Right renal pelvis (tissue), 4 donors: Measurements from ENCODE around the gene DHX58. TPM values are rescaled to one million over a fixed set of nuclear protein-coding genes. Genes with fewer than 3 reads are reported as not detected.

Experiments used
- DNase-seq, 4 donors: peaks; one replicate each; pipeline ENCODE4 v3.0.0-alpha.2; 2013; ENCODE audit warnings: low read depth in 4 of 4, low spot score in 3 of 4, missing footprints in 1 of 4
- polyA plus RNA-seq, 4 donors: library from polyadenylated mRNA; unstranded; fragments of 120-200 nt; gene quantifications; one replicate each; pipeline ENCODE4 v1.2.1, GENCODE V29; 2013; ENCODE audit not compliant: insufficient read length in 4 of 4

The DHX58 gene
- polyA plus RNA-seq, 4 donors = 7.1 to 9.5 (median 8.8) TPM

DNA sequence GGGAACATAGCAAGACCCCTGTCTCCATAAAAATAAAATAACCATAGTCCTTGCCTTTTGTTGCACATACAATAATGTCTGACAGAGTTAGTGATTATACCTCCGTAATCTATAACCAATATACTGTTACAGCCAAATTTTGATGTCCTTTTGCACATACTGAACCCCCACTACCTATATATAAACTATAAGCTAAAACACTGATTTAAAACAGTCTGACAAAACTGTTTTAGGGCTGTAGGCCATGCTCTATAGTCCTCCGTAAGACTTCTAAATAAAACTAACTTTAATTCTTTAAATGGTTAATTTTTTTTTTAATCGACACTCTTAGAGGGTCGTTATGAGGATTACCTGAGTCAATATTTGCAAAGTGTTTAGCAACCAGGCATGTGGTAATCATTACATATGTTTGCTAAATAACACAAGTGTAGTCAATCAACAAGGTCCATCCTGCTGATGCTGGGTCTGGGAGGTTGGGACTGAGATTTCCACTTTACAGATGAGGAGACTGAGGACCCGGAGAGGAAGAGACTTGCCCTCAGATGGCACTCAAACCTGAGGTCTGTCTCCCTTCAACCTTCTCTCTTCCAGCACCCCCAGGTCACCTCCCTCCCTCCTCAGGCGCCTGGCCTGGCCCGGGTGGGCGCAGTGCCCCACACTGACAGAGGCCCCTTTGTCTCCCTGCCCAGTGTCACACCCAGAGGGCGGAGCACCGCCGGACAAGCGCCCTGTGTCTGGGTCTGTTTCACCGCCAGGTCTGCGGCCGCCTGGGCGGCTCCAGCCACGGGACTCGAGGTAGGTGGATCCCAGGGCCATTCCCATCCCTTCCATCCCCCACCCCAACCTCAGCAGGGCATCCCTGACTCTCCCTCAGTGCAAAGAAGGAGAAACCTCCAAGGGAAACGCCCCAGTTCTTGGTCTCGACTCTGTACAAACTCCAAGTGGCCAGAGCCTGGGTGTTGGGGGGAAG is 24.5 kb downstream of the DHX58 start:
- no peak for DNase-seq

GRCh38 chr17:42087042-42087701 is 25.3 kb downstream of the DHX58 start:
- no peak for DNase-seq

GRCh38 chr17:42081516-42082129 is 30.9 kb downstream of the DHX58 start:
- DNase-seq = no peak

GRCh38 chr17:42079541-42079940 is 33.0 kb downstream of the DHX58 start:
- no peak for DNase-seq

DNA sequence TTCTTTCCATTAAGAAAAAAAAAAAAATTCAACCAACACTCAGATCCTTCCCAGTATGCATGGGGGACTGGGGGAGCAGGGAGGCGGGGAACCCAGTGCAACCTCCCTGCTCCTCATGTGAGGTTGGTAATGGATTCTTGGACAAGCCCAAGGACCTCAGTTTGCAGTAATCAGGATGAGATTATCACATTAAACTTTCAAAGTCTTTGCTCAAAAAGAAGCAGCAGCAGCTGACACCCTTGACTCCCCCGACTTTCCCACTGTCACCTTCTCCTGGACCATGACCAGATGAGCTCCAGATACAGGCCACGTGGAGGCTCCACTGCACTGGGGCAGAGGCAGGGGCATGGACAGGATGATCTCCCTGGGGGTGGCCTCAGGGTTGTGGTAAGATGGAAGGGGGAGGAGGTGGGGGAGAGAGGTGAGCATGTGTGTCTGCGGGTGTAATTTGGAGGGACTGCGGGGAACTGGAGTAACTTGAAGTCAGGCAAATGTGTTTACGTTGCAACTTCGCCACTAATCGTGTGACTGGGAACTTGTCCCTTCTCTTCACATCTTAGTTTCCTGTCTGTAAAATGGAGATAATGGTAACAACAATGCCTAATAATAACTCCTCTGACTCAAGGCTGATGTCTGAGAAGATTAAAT is 34.0 kb downstream of the DHX58 start:
- no peak for DNase-seq

- DNase-seq = no peak
These were observed 34.8 kb downstream of the DHX58 start for GRCh38 chr17:42077755-42078154.

DNA sequence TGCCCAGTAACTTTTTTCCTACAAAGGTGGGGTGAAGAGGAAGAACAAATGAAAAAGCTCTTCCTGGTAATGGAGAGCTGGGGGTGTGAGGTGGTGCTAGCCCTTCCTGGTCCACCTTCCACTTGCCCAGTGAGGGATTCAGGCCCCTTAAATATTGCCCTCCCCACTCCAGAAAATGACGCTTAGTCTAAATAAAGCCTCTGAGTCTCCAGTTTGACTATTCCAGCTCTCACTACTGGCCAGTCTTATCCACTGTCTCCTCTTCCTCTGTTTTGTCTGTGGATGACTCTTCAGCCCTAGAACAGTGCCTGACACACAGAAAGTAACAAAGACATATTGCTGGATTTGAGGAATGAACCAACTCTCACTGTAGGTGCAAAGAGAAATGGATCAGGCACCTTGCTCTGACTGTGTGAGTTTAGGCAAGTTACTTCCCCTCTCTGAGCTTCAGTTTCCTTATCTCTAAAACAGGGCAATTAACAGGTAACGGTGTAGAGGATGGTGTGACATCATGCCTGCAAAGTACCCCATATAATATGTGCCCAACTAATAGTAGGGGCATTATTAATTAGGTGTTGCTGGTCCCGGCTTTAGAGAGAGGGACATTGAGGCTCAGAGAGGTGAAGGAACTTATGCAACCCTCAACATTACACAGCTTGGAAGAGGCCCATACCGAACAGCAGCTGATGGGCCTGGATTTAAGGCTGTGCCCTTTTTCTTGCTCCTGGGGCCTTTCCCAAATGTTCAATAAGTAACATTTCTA is 35.5 kb downstream of the DHX58 start:
- no peak for DNase-seq

GRCh38 chr17:42075789-42076188 is 36.7 kb downstream of the DHX58 start:
- DNase-seq = no peak

DNA sequence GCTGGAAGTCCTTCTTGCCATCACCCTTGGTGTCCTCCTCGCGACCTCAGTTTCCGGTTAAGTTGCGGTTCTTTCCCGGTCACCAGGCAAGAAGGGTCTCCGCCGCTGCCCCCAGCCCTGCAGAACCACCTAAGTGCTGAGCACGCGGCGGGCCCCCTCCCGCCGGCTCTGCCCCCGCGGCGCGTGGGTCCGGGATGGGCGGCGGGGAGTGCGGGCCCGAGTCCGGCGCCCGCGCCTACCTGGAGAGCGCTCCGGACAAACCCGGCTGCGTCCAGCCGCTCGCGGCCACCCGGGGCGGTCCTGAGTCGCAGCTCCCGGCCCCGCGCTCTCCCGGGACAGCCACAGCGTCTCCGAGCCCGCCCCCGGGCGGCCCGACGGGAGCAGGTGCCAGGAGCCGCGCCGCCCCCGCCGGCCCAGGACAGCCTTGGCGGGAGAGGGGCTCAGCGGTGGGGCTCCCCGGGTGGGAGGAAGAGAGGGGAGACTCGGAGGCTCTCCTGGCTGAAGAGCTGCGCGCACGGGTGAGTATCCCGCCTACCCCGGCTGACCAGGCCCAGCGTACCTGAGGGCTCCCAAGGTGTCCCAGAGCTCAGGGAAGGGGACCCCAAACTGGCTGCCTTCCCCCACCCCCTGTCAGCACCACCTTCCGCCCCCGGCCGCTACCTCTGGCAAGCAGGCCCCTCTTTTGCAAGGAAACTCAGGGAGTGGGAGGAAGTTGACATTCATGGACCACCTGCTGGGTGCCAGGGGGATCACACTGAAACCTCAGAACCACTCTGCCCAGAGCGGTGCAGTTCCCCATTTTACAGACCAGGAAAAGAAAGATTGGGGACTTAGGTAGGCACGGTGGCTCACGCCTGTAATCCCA is 40.0 kb downstream of the DHX58 start:
- DNase-seq = no peak

DNA sequence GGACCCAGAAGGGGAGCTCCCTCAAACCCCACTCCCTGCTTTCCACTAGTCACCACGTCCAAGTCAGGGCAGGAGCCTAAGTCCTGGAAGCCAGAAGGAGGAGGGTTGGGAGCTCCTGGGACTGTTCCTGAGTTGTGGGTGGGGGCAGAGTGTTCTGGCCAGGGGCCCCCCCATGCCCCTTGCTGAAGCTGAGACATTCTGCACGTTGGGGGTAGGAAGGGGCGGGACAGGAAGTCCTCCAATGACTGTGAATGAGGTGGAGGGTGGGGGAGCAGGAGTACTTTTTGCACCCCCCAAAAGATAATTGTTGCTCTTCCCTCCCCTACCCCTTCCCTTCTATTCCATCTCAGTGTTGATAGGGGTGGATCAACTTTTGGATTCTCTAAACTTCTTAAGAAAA is 40.7 kb downstream of the DHX58 start:
- no peak for DNase-seq

GRCh38 chr17:42068979-42069378 is 43.5 kb downstream of the DHX58 start:
- no peak for DNase-seq

DNA sequence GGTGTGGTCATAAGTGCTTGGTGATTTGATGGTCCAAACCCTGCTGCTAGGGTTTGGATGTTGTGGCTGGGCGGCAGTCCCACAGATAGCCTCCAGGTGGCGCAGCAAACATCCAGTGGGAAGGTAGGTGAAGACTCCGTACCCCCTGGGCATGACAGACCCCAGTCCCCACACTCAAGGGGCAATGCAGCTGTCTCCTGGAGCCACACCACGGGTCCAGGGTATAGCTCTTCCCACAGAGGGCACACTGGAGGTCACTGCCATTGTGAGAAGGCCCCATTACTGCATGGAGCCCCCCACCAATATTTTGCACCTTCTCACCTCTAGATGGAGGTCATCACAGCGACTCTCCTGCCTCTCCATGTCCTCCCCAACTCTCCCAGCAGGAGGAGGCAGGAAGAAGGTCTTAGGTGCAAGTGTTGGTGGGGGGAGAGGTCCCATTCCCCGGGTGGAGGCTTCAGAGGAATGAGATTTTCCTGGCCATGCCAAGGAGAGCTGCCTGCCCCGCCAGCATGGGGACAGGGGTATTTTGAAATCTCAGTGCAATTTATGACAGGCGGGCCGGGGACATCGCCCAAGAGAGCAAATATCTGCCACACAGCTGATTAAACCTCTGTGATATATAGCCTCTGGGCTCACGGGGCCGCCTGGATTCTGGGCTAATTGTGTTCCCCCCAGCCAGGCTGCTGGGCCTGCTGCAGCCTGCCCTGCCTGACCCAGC is 45.0 kb downstream of the DHX58 start:
- no peak for DNase-seq

DNA sequence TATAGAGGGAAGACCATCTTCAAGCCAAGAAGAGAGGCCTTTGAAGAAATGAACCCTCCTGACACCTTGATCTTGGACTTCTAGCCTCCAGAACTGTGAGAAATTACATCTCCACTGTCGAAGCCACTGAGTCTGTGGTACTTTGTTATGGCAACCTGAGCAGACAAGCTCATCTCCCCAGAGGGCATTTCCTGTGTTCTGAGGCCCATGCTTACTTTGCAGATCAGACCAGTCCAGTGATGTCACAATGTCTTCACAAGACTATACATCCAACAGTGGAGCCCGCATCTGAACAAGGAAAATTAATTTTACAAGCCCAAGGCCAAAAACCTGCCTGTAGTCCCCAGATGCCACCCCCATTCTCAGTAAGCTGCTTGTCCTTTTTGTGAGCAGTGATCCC is 47.3 kb downstream of the DHX58 start:
- DNase-seq = no peak

GRCh38 chr17:42062681-42063080 is 49.8 kb downstream of the DHX58 start:
- DNase-seq = no peak

- no peak for DNase-seq
These were observed 50.6 kb downstream of the DHX58 start for GRCh38 chr17:42061646-42062487.

DNA sequence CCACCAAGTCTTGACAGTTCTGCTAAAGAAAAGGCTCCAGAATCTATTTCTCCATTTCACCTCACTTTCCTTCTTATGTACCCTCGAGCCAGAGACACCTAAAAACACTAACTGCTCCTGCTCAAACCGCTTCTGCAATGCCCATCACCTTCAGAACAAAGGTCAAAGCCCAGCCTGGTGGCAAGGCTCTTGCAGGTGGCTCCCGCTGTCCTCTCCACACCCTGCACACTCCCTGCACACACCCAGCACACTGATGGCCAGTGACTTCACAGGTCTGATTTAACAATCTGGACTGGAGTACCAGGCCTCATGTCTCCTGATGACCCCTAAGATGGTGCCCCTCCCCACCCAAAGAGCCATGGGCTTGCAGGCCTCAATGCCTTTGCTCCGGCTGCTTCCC is 52.3 kb downstream of the DHX58 start:
- no peak for DNase-seq

DNA sequence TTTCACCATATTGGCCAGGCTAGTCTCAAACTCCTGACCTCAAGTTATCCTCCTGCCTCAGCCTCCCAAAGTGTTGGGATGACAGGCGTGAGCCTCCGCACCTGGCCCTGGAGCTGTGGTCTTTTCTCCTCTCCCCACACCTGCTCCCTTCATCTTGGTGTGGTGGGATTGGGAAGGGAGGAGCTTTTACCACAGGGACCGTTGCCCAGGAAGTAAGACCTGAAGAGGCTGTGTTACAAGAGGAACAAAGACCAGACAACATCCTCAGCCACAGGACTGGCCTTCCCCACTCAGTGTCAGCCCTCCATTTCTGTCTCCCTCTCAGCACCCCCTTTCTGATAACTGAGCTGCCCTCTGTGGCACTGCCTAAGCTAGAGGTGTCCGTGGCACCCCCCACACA is 52.7 kb downstream of the DHX58 start:
- DNase-seq = no peak

DNA sequence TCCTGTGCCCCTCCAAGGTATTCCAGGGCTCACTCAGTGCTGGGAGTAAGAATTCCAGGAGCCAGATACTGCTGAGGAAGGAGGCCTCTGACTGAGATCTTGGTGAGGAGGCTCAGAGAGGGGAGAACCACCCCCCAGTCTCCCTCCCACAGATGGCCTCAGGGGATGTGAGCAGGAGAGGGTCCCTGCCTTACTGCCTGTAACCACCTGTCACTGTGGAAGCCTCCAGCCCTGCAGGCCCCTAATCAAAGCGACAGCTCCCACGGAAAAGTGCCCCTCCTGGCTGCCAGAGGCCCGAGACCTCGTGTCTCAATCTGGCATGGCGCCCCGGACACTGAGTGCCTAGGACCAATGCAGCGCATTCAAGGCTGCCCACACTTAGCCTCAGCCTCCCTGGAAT is 54.5 kb downstream of the DHX58 start:
- DNase-seq = no peak
